ENCODE data around the gene ITIH3.
"Not testable (repeated sequence)": the region's sequence is repeated elsewhere in the genome, so short reads cannot be mapped to it uniquely, and the experiment has no call there.

Gene ITIH3

GRCh38 chr3:52794612-52795099, at the start of gene ITIH3:
Gene ITIH3, plus strand, starts transcription at chr3:52794796. Its CDS starts 8 bp downstream, at chr3:52794804.
- no peak for DNase-seq

- peak; percentile 1 for DNase-seq
These were observed 42.4 kb upstream of the ITIH3 start for GRCh38 chr3:52752045-52752660.

GRCh38 chr3:52754373-52754772, 40.2 kb upstream of the ITIH3 start:
- no peak for DNase-seq

GRCh38 chr3:52756141-52756540, 38.5 kb upstream of the ITIH3 start:
- no peak for DNase-seq

GRCh38 chr3:52763466-52763865, 31.1 kb upstream of the ITIH3 start:
- no peak for DNase-seq

- DNase-seq = peak; percentile 8
These were observed 24.7 kb upstream of the ITIH3 start for GRCh38 chr3:52769786-52770455.

GRCh38 chr3:52770496-52771333, 23.9 kb upstream of the ITIH3 start, which contains the start of gene NEK4:
Gene NEK4, minus strand, starts transcription at chr3:52770940. Its CDS starts 194 bp downstream, at chr3:52770746.
- peak; percentile 86 for DNase-seq

- DNase-seq = no peak
These were observed 23.3 kb upstream of the ITIH3 start for GRCh38 chr3:52771334-52771681.

GRCh38 chr3:52771702-52772101, 22.9 kb upstream of the ITIH3 start:
- DNase-seq = no peak

- no peak for DNase-seq
These were observed 21.1 kb upstream of the ITIH3 start for GRCh38 chr3:52773361-52774065.

- no peak for DNase-seq
These were observed 20.4 kb upstream of the ITIH3 start for GRCh38 chr3:52774066-52774713.

GRCh38 chr3:52774901-52775864, 19.4 kb upstream of the ITIH3 start:
- peak; percentile 19 for DNase-seq

GRCh38 chr3:52775877-52776276, 18.7 kb upstream of the ITIH3 start:
- no peak for DNase-seq

- not testable (repeated sequence) for DNase-seq
These were observed 18.1 kb upstream of the ITIH3 start for GRCh38 chr3:52776486-52776885.

- no peak for DNase-seq
These were observed 17.3 kb upstream of the ITIH3 start, which contains the start of gene ITIH1 for GRCh38 chr3:52777127-52777958. Gene ITIH1, plus strand, starts transcription at chr3:52777599. Its CDS starts 17 bp downstream, at chr3:52777616.

- DNase-seq = no peak
These were observed 16.4 kb upstream of the ITIH3 start for GRCh38 chr3:52777959-52778805.

- no peak for DNase-seq
These were observed 15.4 kb upstream of the ITIH3 start for GRCh38 chr3:52779011-52779836.
